Skeletal muscle cell (primary cell): ENCODE data around the gene RPL26.

Source experiments
- DNase-seq: peaks from one replicate; pipeline ENCODE4 v3.0.0-alpha.2; 2010; ENCODE audit warnings: low read depth
- H3K4me3 ChIP-seq: 2 replicates; pipeline ENCODE4 v1.5.1; 2011; ENCODE audit warnings: low read depth, mild to moderate bottlenecking, control low read depth, low read length, moderate library complexity

Gene RPL26

GRCh38 chr17:8383143-8383822 lies at the start of gene RPL26:
TSS of gene RPL26 (minus strand) at chr17:8383193. CDS start at chr17:8382310, 883 bp downstream.
- DNase-seq, result peak; percentile 92
- peak within 1 kb of the TSS; percentile 82 for H3K4me3 ChIP-seq

- H3K4me3 ChIP-seq, result no peak overlapping the region
- DNase-seq, result no peak
These were observed 48.0 kb upstream of the RPL26 start for GRCh38 chr17:8430966-8431365.

GRCh38 chr17:8426802-8427201 lies 43.8 kb upstream of the RPL26 start:
- DNase-seq, result no peak
- H3K4me3 ChIP-seq, result no peak overlapping the region

- H3K4me3 ChIP-seq, result no peak overlapping the region
- no peak for DNase-seq
These were observed 43.2 kb upstream of the RPL26 start for GRCh38 chr17:8426094-8426720.

GRCh38 chr17:8421571-8421970 lies 38.6 kb upstream of the RPL26 start:
- DNase-seq, result no peak
- H3K4me3 ChIP-seq, result no peak overlapping the region

GRCh38 chr17:8420041-8420934 lies 37.3 kb upstream of the RPL26 start:
- DNase-seq, result no peak
- H3K4me3 ChIP-seq, result no peak overlapping the region

- DNase-seq, result no peak
These were observed 36.3 kb upstream of the RPL26 start for GRCh38 chr17:8419305-8419704.

GRCh38 chr17:8418471-8418870 lies 35.5 kb upstream of the RPL26 start:
- no peak for DNase-seq
- H3K4me3 ChIP-seq, result no peak overlapping the region

More at GRCh38 chr17:8419305-8419704, 36.3 kb upstream of the RPL26 start:
- no peak overlapping the region for H3K4me3 ChIP-seq

GRCh38 chr17:8417806-8418205 lies 34.8 kb upstream of the RPL26 start:
- no peak overlapping the region for H3K4me3 ChIP-seq
- DNase-seq, result no peak

- H3K4me3 ChIP-seq, result no peak overlapping the region
- no peak for DNase-seq
These were observed 30.9 kb upstream of the RPL26 start for GRCh38 chr17:8413938-8414337.

GRCh38 chr17:8413328-8413727 lies 30.3 kb upstream of the RPL26 start:
- H3K4me3 ChIP-seq, result no peak overlapping the region
- DNase-seq, result no peak

- H3K4me3 ChIP-seq, result no peak overlapping the region
- no peak for DNase-seq
These were observed 29.1 kb upstream of the RPL26 start for GRCh38 chr17:8412089-8412488.

- no peak for DNase-seq
- H3K4me3 ChIP-seq, result no peak overlapping the region
These were observed 27.9 kb upstream of the RPL26 start for GRCh38 chr17:8410883-8411238.

- H3K4me3 ChIP-seq, result no peak overlapping the region
- peak; percentile 41 for DNase-seq
These were observed 27.2 kb upstream of the RPL26 start for GRCh38 chr17:8409966-8410882.

- no peak overlapping the region for H3K4me3 ChIP-seq
- no peak for DNase-seq
These were observed 25.4 kb upstream of the RPL26 start for GRCh38 chr17:8408371-8408770.

- H3K4me3 ChIP-seq, result no peak overlapping the region
- no peak for DNase-seq
These were observed 23.2 kb upstream of the RPL26 start for GRCh38 chr17:8406174-8406573.

- no peak overlapping the region for H3K4me3 ChIP-seq
These were observed 22.6 kb upstream of the RPL26 start for GRCh38 chr17:8405499-8406016.

GRCh38 chr17:8402921-8403536 lies 20.0 kb upstream of the RPL26 start:
- no peak for DNase-seq
- H3K4me3 ChIP-seq, result no peak overlapping the region

More at GRCh38 chr17:8405499-8406016, 22.6 kb upstream of the RPL26 start:
- DNase-seq, result no peak

GRCh38 chr17:8401107-8401506 lies 18.1 kb upstream of the RPL26 start:
- no peak overlapping the region for H3K4me3 ChIP-seq
- DNase-seq, result no peak
